Colon (tissue), 2 donors: ENCODE results near the gene MANSC1.
"Not testable (repeated sequence)": the region's sequence is repeated elsewhere in the genome, so short reads cannot be mapped to it uniquely, and the experiment has no call there.

ENCODE experiments used
- FAIRE-seq: peaks from 2 replicates; lab custom pipeline; 2012; peaks lifted over from hg19 to GRCh38; lab: Jason Lieb, UNC
- donor health status: control.
- donor health status: control.

MANSC1 gene

DNA sequence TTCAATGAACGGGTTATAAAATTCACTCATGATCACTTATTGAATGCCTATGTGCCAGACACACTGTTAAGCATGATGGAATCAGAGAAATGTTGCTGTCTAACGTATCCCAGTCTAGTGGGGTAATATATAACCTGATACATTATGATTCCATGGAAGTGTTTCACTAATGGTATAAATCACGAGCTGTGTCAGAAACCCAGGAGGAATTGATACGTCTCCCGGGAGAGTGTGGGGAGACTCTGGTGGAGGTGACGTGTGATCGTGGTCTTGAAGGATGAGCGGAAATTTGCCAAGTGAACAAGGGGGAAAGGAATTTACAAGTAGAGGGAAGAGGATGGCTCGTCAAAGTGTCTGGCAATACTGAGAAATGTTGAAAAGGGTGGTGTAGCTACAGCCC is 26.5 kb downstream of the MANSC1 start:
- no peak for FAIRE-seq

- FAIRE-seq = no peak
These were observed 26.9 kb downstream of the MANSC1 start for GRCh38 chr12:12323118-12323517.

DNA sequence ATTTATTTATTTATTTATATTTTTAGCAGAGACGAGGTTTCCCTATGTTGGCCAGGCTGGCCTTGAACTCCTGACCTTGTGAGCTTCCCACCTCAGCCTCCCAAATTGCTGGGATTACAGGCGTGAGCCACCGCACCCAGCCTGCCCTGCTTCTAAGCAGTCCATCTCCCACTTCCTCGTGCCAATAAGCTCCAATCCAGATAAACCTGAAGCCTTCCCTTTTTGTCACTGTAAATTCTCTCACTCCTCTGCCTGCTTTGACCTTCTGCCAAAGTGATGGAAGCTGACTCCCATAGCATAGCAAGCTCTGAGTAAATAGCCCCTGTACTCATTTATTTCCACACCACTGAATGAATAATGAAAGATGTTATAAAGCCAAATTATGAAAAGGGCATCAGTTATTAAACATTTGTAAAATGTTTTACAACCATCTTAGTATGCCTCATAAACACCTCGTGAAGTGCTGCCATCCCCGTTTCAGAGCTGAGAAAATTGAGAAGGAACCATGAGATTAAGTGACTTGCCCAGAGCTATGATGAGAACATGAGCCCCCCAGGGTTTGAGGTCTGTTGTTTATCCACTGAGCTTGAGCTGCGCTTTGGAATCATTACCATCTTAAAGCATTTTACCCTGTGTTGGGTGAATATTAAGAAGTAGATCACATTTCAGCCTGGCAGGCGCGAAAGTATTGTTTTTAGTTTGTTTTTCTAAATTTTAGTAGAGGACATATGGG is 30.4 kb downstream of the MANSC1 start:
- no peak for FAIRE-seq

DNA sequence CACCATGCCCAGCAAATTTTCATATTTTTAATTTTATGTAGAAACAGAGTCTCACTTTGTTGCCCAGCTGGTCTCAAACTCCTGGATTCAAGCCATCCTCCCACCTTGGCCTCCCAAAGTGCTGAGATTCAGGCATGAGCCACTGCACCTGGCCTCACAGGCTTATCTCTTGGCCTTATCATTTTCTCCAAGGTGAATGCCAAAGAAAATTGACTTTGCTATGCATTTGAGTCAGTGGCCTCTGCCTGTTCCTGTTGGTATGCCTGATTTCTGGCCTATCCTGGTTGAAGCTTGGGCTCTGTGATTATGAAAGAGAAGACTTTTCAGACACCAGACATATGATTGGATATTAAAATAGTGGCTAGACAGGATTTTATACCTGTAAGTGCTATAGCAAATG is 34.2 kb downstream of the MANSC1 start:
- FAIRE-seq = no peak

- not testable (repeated sequence) for FAIRE-seq
These were observed 39.3 kb downstream of the MANSC1 start for GRCh38 chr12:12310695-12311094.

- no peak for FAIRE-seq
These were observed 44.3 kb downstream of the MANSC1 start for GRCh38 chr12:12305568-12306300.

DNA sequence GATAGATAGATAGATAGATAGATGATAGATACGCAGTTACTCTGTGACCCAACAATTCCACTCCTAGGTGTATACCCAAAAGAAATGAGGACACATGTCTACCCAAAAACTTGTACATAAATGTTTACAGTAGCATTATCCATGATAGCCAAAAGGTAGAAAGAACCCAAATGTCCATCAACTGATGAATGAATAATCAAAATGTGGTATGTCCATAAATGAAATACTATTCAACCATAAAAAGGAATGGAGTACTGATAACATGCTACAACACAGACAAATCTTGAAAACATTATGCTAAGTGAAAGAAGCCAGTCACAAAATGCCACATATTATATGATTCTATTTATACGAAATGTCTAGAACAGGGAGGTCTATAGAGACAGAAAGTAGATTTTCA is 47.1 kb downstream of the MANSC1 start:
- FAIRE-seq = no peak

DNA sequence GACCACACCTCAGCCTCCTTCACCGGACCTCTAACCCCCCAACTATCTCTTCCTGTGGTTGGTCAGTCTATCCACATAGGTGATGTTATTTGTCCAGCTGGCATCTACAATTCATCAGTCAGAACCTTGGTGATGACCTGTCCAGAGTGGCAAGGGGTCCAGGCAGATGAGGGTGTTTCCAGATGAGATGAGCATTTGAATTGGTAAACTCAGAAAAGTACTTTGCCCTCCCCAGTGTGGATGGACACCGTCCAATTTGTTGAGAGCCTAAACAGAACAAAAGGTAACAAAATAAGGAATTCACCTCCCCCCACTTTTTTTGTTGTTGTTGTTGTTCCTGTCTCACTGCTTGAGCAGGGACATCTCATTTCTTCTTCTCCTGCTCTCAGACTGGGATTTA is 48.9 kb downstream of the MANSC1 start:
- no peak for FAIRE-seq

DNA sequence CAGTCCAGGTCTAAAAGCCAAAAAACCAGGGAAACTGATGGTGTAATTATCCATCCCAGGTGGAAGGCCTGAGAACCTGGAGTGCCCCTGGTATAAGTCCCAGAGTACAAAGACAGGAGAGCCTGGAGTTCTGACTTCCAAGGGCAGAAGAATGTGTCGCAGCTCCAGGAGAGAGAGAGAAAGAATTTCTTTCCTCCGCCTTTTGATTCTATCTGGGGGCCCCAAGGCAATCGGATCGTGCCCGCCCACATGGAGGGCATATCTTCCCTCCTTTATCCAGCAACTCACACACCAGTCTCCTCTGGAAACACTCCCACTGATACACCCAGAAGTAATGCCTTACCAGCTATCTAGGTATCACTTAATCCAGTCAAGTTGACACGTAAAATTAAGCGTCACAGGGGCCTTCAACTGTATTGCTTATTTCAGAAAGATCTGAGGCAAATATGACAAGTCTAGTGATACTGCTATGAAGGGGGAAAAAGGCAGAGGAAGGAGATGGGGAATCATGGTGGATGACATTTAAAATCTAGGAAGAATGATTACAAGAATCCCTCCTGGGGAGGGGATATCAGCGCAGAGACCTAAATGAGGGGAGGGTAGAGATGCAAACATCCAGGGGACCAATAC is 52.7 kb downstream of the MANSC1 start:
- FAIRE-seq = no peak

GRCh38 chr12:12294215-12295005 is 55.6 kb downstream of the MANSC1 start:
- FAIRE-seq = no peak

- FAIRE-seq = no peak
These were observed 59.8 kb downstream of the MANSC1 start for GRCh38 chr12:12290206-12290605.

- FAIRE-seq = no peak
These were observed 63.6 kb downstream of the MANSC1 start for GRCh38 chr12:12286441-12286840.

GRCh38 chr12:12282761-12283425 is 67.1 kb downstream of the MANSC1 start:
- FAIRE-seq = no peak

- FAIRE-seq = no peak
These were observed 67.8 kb downstream of the MANSC1 start for GRCh38 chr12:12282202-12282601.

DNA sequence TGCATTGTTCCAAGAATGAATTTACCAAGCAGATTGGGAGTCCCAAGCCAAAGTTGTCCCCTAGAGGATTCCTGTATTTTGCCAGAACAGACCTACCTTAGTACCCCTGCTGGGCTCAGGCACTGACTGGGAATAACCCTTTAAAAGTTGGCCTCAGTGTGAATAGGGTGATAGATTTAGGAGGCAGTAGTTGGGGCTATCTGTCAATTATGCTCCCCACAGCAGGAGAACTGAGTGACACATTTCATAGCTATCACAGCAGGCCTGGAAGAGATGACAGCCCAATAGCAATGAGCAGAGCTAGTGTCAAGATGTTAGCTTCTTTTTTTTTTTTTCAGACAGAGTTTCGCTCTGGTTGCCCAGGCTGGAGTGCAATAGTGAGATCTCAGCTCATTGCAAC is 68.9 kb downstream of the MANSC1 start:
- FAIRE-seq = no peak

DNA sequence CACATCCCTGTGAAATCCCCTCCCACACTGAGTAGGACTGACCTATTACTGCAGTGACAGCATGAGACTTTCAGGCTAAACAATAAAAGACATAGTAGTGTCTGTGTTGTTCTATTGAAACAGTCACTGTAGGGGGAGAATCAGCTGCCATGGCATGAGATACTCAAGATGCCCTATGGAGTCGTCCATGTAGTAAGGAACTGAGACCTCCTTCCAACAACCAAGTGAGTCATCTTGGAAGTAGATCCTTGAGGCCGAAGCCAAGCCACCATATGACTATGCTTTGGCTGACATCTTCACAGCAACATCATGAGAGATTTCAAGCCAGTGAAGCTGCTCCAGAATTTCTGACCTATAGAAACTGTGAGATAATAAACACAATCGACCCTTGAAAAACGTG is 71.1 kb downstream of the MANSC1 start:
- FAIRE-seq = no peak
